Activated T-cell treated with anti-CD3 and anti-CD28 coated beads for 1 hour (primary cell): ENCODE results near the gene ZNF511.

Source experiments
- DNase-seq: peaks from one replicate; pipeline ENCODE4 v3.0.0-alpha.2; 2020; ENCODE audit warnings: low read depth

ZNF511 gene

GRCh38 chr10:133274751-133275683 lies 33.7 kb upstream of the ZNF511 start:
- DNase-seq, result peak; percentile 62

- DNase-seq, result peak; percentile 47
Observed at GRCh38 chr10:133275684-133276092, 33.0 kb upstream of the ZNF511 start.

- DNase-seq, result no peak
Observed at GRCh38 chr10:133276100-133276434, 32.6 kb upstream of the ZNF511 start.

- DNase-seq, result peak; percentile 62
Observed at GRCh38 chr10:133276435-133277201, 32.1 kb upstream of the ZNF511 start, which contains the start of gene ADAM8. TSS of gene ADAM8 (minus strand) at chr10:133276868. CDS start at chr10:133276817, 51 bp downstream.

GRCh38 chr10:133277277-133277992 lies 31.3 kb upstream of the ZNF511 start:
- DNase-seq, result no peak

- no peak for DNase-seq
Observed at GRCh38 chr10:133277993-133278576, 30.6 kb upstream of the ZNF511 start.

- DNase-seq, result no peak
Observed at GRCh38 chr10:133278577-133279265, 30.0 kb upstream of the ZNF511 start.

- no peak for DNase-seq
Observed at GRCh38 chr10:133279326-133280226, 29.1 kb upstream of the ZNF511 start.

- no peak for DNase-seq
Observed at GRCh38 chr10:133280391-133281059, 28.2 kb upstream of the ZNF511 start.

GRCh38 chr10:133281084-133281483 lies 27.6 kb upstream of the ZNF511 start:
- DNase-seq, result no peak

- DNase-seq, result no peak
Observed at GRCh38 chr10:133281628-133282372, 26.9 kb upstream of the ZNF511 start.

GRCh38 chr10:133282846-133283390 lies 25.8 kb upstream of the ZNF511 start:
- DNase-seq, result no peak

GRCh38 chr10:133283931-133284330 lies 24.8 kb upstream of the ZNF511 start:
- no peak for DNase-seq

- DNase-seq, result no peak
Observed at GRCh38 chr10:133285217-133285616, 23.5 kb upstream of the ZNF511 start.

- DNase-seq, result no peak
Observed at GRCh38 chr10:133286366-133286765, 22.3 kb upstream of the ZNF511 start.

GRCh38 chr10:133287832-133288500 lies 20.7 kb upstream of the ZNF511 start:
- no peak for DNase-seq

GRCh38 chr10:133289761-133290160 lies 19.0 kb upstream of the ZNF511 start:
- no peak for DNase-seq
